GM12874 (cell line): ENCODE measurements around the gene PLA2G2C.
A peak's percentile ranks its signal among the peaks of the same experiment; 100 is the strongest.

Source experiments
- TF ChIP-seq, protein P1 (sequence below): IDR thresholded peaks from 2 replicates; pipeline ENCODE4 v1.5.1; 2011; ENCODE audit warnings: low read depth, mild to moderate bottlenecking, control low read depth, low read length, moderate library complexity; ENCODE audit not compliant: insufficient read depth

The PLA2G2C gene

DNA sequence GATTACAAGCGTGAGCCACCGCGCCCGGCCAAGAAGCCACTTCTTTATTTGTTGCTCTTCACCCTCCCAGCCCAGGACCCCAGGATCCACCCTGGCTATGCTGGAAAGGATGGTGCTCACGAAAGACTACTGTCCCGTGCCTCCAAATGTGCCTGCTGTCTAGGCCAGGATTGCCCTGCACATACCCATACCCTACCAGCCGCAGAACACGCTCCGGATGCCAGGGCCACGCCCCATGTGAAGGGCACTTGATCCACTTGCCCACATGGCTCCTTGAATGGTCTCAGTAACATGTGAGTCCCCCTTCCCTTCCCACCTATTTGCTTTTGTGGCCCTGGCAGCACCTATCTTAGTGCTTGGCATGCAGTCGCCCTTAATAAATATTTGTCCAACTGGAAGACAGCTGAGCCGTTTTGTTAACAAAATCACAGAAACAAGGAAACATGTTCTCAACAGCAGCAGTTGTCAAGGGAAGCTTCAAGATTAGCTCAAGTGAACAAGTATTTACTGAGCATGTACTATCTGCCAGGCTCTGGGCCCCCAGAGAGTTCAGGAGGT is 14.2 kb downstream of the PLA2G2C start:
- TF ChIP-seq, protein P1, sequence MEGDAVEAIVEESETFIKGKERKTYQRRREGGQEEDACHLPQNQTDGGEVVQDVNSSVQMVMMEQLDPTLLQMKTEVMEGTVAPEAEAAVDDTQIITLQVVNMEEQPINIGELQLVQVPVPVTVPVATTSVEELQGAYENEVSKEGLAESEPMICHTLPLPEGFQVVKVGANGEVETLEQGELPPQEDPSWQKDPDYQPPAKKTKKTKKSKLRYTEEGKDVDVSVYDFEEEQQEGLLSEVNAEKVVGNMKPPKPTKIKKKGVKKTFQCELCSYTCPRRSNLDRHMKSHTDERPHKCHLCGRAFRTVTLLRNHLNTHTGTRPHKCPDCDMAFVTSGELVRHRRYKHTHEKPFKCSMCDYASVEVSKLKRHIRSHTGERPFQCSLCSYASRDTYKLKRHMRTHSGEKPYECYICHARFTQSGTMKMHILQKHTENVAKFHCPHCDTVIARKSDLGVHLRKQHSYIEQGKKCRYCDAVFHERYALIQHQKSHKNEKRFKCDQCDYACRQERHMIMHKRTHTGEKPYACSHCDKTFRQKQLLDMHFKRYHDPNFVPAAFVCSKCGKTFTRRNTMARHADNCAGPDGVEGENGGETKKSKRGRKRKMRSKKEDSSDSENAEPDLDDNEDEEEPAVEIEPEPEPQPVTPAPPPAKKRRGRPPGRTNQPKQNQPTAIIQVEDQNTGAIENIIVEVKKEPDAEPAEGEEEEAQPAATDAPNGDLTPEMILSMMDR = no peak

DNA sequence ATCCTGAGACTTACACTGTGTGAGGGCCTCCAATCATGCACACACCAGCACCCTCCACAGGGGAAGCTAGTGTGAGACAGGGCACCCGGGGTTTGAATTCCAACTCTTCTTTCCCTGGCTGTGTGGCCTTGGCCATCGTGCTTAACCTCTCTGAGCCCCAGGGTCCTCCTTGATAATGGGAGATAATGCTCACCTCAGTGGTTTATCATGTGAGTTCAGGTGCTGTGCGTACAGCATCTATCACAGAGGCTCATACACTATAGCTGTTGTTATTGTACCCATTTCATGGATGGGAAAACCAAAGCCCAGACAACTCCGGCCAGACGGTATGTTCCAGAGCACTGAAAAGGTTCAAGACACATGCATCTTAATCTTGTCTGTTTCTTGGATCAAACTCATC is 16.4 kb downstream of the PLA2G2C start:
- TF ChIP-seq, protein P1 = no peak

DNA sequence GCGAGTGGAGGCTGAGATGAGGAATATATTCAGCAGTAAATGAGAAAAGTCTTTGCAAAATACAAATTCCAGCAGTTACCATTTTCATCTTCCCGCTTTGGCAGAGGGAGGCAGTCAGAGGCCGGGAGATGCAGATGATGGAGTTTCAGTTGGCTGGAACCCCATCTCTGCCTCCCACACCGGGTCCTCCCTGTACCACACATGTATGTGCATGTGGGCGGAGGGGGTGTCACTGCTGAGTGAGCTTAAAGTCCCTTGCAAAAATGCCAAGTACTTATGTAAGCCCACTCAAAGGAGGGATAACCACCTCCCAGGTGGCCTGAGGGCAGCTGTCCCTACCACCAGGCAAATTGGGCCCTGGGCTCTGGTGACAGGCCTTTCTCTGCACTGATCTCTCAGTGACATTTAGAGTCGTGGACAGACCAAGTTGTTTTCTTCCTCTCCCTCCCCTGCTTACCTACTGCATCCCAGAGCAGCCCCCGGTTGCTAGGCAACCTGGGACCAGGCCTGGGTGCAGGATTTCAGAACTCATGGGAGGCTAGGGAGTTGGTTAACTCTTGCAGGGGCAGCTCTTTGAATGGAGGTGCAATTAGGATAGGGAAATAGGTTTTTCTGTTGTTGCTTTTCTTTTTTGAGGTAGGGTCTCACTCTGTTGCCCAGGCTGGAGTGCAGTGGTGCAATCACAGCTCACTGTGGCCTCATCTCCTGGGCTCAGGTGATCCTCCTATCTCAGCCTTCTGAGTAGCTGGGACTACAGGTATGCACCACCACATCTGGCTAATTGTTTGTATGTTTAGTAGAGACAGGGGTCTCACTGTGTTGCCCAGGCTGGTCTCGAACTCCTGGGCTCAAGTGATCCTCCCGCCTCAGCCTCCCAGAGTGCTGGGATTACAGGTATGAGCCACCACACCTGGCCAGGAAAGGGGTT is 17.5 kb downstream of the PLA2G2C start:
- TF ChIP-seq, protein P1 = no peak

DNA sequence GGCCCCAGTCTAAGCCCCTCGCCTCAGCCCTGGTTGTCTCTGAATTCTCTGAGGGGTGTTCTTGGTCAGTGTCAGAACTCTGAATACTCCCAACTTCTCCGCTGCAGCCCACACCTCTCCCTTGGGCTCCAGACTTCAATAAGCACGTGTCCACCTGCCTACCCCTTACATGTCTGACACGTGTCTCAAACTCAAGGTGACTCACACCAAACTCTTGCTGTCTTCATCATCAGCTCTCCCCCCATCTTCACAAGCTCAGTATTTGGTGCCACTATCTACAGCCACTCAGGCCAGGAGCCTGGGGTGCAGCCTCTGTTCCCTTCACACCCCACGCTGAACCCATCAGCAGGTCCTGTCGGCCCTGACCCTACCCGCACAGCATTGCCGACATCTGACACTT is 19.2 kb downstream of the PLA2G2C start:
- TF ChIP-seq, protein P1 = no peak

DNA sequence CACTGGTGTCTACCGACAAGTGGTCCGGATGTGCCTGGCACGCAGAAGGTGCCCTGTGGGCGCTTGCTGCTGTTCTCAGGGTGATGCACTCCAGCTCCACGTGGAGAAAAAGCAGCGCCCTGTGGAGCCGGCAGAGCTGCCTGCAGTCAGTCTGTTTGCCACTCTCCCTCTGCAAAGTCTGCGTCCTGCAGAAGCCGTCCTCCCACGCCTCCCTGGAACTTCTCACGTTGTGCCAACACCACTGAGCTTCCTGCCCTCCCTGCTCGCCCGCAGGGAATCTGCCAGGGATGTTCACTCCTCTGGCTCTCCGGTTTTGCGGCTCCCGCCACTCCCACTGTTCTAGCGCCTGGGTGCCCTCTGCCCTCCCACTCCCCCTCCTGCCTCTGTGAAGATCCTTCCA is 20.3 kb downstream of the PLA2G2C start:
- TF ChIP-seq, protein P1 = no peak

DNA sequence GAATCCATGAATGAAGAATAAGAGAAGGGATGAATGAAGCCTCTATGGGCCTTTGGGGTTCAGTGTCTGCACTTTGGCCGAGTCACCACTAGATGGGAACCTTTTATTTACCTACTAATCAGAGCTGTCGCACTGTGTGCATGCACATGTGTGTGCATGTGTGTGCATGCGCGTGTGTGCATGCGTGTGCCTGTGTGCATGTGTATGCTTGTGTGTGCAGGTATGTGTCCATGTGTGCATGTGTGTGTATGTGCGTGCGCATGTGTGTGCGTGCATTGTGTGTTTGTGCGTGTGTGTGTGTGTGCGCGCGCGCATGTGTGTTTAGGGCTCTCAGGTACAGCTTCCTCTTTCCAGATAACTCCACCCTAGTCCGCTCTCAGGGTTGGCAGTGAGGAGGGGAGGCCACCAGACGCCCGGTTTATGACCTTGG is 20.8 kb downstream of the PLA2G2C start:
- TF ChIP-seq, protein P1 = peak; percentile 36; the same call in 1 of the 2 replicates

DNA sequence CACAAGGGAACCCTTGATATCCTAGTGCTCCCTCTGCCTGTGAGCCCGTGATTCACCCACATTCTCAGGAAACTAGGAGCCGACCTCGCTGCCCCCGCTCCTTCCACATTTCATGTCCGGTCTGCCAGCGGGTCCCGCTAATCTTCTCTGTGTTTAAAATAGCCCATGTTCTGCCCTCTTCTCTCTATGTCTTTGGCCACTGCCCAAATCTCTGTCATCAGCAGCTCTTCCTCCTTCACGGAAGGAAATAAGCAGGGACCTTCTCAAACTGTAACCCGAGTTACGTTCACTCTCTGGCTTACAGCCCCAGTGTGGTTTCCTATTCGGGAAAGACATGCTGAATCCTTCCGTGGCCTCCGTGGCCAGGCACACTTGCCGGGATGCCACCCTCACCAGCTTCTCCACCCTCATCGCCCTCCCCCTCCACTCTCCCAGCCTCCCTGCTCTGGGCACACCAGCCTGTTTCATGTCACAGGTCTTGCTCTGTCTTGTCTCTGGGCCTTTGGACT is 21.6 kb downstream of the PLA2G2C start:
- TF ChIP-seq, protein P1 = no peak
